IPS-NIHi7 (cell line): ENCODE measurements around the gene SASS6.

Experiments
- DNase-seq: peaks from one replicate; pipeline ENCODE4 v3.0.0; 2012; ENCODE audit warnings: mixed read lengths; ENCODE audit errors: extremely low spot score

The SASS6 gene

DNA sequence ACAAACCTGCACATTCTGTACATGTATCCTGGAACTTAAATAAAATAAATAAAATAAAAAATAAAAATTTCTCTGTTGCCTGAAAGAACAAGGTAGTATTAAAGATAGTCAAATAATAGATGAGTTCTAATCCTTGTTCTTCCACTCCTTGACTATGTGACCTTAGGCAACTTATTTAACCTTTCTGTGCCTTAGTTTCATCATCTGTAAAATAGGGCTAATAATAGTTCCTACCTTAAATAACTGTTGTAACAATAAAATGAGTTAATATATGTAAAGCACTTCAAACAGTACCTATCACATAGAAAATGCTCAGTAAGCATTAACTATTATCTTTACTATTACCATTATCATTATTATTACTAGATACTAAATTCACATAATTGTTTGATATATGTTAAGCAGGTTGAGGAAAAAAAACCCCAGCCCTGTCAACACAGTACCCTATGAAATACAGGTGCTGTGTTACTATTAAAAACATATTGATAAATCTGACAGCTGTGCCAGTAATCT, 23.1 kb downstream of the SASS6 start:
- no peak for DNase-seq

DNA sequence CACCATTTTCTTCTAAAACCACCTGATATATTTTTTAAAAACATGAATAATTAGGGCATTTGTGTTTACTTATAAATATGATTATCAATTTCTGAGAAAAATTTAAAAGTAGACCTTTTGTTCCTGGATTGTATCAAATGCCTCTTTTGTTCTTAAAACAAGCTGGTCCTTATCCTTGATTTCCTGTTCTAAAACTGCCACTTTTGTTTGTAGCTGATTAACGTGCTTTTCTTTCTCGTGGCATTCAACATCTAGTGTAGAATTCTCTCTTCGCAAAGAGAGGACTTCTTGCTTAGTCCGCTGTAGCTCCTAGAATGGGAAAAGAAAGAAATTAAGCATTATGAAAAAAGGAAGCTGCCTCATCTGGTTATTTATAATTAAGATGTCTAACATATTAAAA, 25.0 kb downstream of the SASS6 start:
- no peak for DNase-seq

DNA sequence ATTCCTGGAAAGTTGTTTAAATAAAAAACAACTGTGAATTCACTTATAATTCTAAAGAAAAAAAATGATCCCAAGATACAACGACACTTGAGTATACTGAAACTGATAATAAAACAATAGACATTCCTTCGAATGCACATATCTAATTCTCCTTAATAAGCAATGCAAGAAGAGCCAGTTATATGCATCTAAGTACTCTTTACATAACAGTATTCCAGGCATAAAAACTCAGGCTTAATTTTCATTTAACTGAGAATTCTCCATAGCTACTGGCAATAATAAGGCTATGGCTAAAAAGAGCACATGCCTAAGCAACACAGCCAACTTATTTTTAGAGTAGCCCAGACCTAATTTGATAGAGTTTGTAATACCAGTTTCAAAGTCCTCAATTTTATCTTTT, 31.2 kb downstream of the SASS6 start:
- DNase-seq, result no peak

DNA sequence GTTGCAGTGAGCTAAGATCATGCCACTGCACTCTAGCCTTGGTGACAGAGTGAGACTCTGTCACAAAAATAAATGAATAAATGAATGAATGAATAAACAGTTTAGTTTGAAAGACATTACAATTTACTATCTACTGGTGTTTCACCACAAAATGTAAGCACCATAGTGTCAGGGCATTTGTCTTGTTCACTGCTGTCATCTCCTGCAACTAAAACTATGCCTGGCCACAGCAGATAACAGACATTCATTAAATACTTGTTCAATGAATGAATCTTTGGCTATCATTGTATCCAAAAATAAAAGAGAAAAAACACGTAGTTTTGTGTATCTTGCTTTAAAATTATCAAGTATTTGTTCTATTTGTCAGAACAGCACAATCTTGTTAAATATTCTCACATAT, 32.5 kb downstream of the SASS6 start:
- DNase-seq, result no peak

DNA sequence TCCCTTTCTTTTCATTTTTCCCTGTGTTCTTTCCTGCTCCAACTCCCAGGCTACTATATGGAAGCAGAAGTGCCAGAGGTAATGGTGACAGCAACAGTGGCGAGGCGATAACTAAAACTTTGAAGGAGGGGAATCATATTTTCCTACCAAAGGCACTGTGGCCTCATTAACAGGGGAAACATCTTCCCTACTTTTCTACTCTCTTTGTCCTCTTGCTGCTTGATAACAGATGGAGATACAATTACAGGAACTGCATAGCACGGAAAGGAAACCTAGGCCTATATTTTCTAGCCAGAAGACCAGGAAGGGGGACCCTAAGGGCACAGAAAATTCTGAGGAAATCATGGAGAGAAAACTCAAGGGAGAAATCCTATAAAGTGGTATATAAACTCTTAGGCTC, 42.3 kb downstream of the SASS6 start:
- DNase-seq, result no peak

DNA sequence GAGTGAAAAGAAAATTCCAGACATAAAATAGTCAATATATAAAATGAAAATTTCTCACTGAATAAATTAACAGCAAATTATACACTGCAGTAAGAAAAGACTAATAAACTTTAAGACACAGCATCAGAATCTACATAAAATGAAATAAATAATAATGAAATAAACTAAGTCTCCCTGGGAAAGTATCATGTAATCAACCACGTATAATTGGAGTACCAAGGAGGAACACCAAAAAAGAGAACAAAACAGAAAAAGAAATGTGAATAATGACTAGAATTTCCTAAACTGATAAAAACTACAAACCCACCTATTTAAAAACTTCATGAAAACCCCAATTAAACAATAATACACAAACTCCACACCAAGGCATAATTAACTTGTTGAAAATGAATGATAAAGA, 43.6 kb downstream of the SASS6 start:
- DNase-seq, result no peak

DNA sequence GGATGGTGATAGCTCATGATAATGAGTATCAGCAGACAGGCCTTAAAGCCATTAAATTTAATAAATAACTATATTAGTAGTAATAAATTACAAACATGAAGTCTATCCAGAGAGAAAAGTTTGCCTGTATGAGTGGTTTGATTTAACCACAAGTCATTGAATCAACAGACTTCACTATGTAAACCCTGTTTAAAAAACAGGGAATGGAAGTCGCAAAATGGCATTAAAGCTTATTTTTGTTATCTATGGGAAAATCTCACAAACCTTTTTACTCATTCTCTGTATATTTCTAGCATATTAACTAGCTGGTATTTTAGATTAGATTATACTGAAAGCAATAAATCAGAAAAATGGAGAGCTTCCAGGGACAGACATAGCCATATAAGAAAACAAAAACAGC, 45.3 kb downstream of the SASS6 start:
- no peak for DNase-seq

DNA sequence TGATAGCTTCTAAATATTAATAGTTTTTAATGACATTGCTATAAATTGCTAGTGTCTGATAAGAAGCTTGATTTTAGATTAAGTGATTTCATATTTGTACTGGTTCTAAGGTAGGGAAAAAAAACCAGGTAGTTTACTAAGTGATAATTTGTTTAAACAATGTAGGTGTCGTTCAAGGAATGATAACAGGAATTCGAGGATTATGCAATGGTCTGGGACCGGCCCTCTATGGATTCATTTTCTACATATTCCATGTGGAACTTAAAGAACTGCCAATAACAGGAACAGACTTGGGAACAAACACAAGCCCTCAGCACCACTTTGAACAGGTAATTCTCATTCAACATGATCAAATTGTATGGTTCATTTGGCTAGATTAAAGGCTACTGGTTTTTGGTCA, 52.4 kb downstream of the SASS6 start:
- no peak for DNase-seq

DNA sequence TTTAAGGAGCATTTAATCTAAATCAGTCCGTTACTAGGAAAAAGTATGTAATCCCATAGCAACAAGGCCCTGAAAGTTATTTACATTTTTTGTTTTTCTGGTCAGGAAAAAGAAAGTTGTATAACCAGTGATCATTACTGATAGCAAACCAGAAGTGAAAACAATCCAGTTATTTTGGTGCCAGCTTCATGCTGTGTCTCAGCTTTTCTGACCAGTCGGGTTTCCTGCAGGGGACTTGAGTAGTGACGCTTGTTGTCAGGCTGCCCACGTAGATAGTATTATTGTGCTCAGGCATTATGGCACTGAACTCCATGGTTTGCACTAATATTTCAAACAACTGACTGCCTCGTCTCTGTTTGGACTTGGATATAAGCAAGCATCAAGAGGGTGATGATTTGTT, 55.2 kb downstream of the SASS6 start:
- DNase-seq, result no peak

DNA sequence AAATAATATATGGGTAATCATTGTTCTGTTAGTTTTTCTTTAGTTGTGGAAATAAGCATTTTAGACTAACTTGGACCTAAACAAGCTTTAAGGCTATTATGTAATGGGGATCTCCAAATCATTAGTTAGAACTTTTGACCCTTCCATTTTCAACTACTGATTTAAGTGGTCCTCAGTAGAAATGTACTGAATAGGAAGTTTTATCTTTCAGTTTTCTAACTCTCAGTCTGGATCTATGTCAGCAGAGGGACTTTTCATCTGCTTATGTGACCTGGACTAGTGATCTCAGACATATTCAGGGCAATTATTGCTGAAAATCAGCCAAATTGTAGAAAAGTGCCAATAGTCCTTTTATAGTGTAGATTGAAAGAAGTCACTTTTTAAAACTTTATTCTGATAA, 56.0 kb downstream of the SASS6 start:
- no peak for DNase-seq

DNA sequence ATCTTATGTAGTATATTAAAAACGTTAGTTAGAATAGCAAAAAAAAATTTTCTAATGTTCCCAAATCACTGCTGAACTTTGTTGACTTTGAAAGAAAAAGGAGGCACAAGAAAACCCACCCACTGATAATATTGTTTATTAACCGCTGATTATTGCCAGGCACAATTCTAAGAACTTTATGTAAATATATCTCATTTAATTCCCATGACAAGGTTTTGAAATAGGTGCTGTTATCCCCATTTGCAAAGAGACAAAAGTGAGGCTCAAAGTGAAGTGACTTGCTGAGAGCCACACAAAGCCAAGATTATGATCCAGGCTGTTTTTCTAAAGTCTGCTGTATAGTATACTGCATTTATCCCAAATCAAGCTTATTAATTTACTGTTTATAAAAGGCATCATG, 56.4 kb downstream of the SASS6 start:
- no peak for DNase-seq

DNA sequence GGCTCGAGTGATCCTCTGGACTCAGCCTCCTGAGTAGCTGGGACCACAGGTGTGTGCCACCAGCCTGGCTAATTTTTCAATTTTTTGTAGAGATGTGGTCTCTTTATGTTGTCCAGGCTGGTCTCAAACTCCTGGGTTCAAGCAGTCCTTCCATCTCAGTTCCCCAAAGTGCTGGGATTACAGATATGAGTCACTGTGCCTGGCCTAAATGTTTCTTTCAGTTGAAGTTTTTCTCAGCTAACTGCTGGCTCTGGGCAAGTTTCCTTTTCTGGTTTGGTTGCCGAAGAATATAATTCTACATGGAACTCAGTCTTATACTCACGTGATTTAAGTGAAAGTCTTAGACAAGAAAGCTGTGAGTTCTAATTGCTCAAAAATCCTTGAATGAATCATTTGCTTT, 57.0 kb downstream of the SASS6 start:
- DNase-seq, result no peak

DNA sequence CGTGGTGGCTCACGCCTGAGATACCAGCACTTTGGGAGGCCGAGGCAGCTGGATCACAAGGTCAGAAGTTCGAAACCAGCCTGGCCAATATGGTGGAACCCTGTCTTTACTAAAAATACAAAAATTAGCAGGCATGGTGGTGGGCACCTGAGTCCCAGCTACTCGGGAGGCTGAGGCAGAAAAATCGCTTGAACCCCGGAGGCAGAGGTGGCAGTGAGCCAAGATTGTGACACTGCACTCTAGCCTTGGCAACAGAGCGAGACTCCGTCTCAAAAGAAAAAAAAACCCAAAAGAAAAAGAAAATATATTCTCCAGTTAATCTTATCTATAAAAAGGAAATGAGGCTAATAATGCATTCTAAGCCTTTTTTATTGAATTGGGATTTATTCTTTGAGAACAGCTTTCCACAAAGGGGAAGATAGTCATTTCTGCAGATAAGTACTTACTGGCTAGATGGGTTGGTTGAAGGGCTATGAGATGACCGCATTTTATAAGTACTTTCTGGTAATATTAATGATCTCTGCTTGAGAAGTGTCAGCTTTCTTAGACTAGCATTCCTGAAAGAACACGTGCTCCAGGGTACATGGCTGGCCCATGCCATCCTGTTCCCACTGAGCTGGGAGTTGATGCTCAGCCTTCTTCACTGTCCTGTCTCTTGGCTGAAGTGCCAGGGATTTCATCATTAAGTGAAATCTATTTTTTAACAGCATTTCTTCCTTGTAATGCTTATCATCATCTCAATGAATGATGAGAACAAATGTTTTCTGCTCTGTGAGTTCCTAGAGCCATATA, 57.9 kb downstream of the SASS6 start:
- DNase-seq, result no peak

DNA sequence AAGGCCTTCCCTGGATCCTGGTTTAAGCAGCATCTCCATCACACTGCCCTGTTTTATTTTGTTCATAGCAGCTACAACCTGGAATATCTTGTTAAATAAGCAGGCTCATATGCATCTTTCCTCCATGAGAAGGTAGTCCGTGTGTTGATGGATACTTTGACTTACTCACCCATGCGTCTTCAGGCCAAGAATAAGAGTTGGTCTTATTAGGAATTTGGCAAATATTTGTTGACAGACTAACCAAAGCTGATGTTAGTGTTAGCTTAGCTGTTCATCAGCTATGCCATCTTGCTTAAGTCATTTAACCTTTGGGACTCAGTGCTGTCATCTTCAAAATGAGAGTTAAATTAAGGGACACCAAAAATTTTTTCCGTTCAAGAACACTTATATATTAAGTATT, 59.2 kb downstream of the SASS6 start:
- DNase-seq, result no peak

DNA sequence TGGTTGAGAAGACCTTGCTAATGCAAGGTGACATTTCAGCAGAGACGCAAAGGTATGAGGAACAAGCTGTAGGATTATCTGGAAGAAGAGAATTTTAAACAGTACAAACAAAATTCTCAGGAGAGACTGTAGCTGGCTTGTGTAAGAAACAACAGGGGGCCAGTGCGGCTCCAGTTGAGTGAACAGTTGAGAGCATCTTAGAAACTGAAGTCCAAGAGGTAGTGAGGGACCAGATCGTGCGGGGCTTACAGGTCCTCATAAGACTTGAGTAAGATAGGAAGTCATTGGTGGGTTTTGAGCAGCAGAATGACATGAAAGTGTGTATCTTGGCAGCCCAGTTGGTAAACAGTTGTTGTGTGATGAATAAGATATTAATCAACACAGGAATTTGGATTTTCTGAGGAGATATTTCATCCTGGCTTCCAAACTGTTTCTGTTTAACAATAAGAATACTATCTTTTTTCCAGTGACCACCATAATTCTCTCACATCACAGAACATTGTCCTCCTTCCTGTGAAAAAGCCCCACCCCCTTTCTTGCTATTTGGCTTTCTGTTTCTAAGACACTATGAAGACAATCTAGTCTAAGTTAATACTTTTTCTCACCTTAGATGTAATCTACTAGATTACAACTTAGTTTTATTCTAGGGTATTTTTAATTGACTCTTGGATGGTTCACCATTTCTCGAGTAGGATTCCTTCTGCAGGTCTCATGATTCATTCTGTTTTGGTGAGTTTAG, 62.4 kb downstream of the SASS6 start:
- DNase-seq, result no peak

DNA sequence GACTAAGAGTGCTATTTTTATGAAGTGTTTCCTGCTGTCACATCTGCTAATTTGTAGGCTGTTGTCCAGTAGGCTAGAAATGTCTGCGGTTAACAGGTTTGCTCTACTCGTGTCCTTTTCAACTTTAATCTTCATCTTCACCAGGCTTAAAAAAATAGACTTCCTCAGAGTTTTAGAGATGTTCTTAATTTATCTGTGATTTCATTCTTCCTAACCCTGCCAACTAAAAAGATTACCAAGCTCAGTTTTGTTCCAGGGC, 66.8 kb downstream of the SASS6 start:
- no peak for DNase-seq

DNA sequence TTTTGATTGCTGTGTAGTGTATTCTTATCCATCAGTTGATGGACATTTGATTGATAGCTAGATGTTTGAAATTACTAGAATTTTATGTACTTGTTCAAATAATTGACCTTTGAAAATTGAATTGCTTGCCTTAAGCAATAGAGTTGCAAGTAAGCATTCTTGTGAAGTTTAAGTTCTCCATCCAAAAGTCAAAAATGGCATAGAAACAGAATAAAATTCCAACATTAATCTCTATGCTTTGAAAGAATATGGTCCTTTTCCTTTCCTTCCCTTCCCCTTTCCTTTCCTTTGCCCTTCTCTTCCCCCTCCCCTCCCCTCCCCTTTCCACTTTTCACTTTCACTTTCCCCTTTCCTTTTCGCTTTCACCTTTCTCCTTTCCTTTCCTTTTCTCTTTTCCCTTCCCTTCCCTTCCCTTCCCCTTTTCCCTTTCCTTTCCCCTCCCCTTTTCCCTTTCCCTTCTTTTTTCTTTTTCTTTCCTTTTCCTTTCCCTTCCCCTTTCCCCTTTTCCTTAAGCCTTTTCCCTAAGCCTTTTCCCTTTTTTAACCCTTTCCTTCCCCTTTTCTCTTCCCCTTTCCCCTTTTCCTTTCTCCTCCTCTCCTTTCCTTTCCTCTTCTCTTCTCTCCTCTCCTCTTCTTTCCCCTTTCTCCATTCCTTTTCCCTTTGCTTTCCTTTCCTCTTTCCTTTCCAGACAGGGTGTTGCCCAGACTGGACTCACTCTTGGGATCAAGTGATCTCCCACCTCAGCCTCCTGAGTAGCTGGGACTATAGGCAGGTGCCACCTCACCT, 67.4 kb downstream of the SASS6 start:
- DNase-seq, result no peak

DNA sequence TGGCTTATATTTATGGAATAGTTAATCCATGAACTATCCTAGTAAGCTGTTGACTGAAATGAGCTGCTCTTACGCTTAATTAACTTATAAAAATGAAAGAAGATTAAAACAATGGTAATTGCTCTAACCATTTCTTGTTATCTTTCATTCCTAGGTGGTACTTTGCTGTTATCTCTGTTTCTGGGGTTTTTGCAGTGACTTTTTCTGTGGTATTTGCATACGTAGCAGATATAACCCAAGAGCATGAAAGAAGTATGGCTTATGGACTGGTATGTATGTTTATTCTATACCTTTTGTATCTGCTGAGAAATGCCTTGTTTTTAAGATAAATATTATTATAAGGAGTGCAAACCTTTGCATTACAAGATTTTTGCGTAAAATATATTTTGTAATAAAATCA, 71.0 kb downstream of the SASS6 start:
- DNase-seq, result no peak

DNA sequence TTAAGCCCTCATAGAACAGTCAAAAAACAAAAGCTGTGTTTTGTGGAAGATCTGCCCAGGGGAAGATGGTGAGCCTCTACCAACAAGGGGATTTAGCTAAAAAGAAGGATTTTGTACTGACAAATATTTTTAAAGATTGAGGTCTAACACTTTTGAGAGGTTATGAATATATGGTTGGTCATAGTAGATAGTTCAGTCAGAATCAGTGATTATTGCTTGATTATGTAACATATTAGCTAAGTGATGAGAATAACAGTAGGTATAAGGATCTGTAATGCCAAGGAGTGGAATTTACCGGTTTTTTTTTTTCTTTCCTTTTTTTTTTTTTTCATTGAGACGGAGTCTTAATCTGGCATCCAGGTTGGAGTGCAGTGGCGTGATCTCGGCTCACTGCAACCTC, 79.0 kb downstream of the SASS6 start:
- no peak for DNase-seq

DNA sequence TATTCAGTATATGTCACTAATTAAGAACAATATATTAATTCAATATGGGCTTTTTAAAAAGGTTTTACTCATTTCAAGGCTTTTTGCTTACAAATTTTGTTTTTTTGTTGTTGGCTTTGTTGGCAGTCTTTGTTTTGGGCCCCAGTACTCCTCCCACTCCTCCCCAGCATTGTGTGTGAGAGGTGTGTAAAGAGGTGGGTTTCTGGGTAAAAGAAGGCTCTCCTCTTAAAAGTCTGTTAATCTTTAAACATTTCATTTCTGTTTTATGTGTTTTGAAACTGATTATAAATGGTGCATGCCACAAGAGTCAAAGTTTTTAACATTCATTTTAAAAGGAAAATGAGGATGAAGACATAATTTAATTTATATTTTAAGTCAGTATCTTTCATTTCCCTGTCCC, 79.6 kb downstream of the SASS6 start:
- no peak for DNase-seq

DNA sequence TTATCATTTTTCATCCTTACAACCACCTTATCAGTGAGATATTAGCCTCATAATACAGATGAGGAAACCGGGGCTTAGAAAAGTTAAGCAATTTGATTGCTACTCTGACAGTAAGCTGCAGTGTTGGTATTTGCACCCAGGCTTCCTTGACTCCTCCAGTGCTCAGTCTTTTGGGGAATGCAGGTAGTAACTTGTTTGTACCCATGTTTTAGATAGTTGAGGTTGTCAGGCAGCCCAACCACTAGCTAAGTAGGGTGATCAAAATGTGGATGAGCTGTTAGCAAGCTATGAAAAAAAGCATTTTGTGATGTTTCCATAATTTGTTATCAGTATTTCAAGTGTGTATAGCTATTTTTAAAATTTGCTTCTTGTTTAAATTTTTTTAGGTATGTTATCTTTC, 80.8 kb downstream of the SASS6 start:
- no peak for DNase-seq

DNA sequence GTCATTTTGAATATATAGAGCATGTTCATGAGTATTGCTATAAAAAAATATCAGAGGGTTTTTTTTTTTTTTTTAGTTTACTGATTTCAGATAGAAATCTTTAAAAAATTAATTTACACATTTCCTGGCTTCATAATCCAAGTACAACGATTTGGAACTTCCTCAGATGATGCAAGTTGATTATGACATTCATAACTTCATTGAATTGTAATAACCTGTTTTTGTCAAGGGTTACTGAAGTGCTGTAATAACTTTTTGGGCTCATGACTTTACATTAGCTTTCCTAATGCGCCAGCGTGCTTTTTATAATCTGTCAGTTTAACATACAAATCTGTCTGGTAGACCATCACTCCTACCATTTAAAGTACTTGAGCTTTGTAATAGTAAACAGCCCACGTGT, 81.3 kb downstream of the SASS6 start:
- no peak for DNase-seq

DNA sequence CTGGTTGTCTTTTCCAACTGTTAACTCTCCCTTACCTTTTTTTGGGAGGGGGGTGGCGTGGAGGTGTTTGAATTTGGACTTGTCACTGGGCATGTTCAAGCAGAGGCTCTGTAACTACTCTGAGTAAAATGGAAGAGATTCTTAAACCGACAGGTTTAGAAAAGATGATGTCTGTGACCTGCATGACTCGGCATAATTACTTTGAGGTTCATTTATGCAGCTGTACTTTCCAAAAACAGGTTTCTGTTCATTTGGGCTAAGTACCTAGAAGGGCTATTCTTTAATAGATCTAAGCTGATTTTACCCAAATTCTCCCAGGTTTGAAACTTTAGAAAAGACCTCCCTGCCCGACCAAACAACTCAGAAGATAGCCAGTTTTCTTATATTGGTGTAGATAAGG, 82.6 kb downstream of the SASS6 start:
- no peak for DNase-seq
